CD4-positive, alpha-beta T cell treated with Interleukin-10 for 1 hour (primary cell): ENCODE results near the gene GRIP2.

ENCODE experiments used
- DNase-seq: peaks from one replicate; pipeline ENCODE4 v3.0.0-alpha.2; 2020

GRIP2 gene

DNA sequence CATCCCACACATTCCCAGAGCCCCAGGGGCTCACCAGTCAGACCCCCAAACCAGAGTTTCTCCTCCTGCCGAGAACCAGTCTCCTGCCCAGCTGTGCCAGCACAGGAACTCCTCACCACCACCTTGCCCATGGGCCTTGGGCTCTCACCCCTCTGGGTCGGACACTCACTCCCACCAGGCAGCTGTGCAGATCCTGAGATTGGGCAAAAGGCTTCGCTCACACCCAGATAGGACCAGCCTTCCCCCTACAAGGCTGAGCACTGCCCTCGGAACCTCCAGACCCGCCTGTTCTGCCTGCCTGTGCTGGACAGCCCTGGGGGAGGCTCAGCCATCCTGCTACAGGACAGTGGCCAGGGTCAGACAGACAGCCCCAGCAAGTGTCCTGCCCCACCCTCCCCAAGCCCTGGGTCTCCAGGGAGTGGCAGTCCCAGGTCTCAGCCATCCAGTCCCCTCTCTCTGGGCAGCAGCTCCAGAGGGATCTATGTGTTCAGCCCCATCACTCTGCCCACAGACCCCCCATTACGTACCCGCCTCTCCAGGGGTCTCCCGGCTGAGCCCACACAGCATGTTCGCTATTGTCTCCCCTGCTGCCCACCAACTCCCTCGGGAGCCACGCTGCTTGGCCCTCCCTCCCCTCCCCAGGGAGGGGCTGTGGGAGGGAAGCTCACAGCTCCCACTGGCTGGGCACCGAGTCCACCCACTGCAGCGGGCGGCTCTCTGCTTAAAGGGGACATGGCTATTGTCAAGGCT, at the start of gene GRIP2:
TSS of gene GRIP2 (minus strand) at position 601 of the 750 bp plus-strand sequence. CDS start at position 567, 34 bp downstream.
- DNase-seq: no peak

DNA sequence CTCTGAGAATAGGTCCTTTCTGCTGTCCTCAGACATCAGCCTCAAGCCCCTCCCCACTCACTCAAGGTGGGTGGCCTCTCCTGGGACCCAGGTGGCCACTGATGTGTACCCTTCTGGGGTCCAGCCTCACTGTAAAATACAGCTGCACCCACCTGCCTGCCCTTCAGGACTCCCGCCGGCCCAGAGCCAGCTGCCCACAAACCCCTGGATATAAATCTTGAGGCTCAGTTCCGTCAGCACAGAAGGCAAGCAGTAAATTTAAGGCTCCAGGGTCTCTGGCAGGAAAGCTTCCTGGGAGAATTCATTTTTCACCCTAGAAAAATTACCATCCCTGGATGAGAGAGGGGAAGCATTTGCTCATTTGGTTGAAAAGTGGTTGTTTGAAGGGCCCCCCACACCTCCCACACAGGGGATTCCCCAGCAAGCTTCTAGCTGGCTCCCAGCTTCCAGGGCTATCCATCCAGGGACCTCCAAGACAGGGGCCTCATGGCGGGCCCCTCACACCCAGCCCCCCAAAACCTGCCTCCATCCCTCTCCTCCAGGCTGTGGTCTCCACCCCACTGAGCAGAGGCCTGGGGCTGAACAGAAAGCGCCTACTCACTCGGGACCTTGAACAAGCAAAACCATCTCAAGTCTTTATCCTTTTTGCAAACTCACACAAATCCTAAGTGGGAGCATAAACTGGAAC, 48.4 kb upstream of the GRIP2 start:
- no peak for DNase-seq

DNA sequence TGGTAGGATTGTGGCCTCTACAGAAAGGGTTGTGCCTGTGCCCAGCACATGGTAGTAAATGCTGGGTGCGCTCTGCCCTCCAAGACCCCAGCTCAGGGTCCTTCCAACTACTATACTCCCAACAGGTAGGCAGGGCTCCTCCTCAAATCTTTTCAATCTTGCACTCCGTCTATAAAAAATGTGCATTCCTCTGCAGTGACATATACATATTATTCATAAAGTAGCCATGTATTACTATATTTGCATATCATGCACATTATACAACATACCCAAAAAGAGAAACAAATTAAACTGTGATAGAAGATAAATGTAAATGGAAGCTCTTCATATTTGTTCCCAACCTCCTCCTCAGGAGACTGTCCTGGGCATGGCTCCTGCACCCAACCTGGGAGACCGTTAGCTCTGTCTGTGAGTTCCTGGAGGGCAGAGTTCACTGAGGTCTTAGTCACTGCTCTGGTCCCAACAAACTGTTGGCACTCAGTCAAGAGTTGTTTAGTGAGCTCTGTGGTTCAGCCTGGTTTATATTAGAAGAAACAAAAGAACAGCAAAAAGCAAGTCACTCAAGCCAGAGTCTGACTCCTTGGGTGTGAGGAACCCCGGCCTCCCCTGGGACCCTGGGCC, 47.7 kb upstream of the GRIP2 start:
- no peak for DNase-seq

DNA sequence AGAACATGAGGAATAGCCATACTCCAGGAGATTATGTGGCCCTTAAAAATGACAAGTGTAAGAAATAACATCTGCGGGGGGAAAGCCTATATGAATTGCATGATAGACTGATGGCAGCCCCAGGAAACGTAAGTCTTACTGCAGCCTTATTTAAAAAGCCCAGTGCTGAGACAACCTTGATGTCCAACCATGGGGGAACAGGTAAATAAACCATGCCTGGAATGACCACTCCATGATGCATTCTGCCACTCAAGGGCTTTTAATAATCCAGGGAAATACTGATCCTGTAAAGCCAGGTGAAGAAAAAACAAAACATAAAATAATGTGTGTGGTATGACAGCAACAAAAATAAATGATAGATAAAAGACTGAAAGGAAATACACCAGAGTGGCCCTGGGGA, 46.5 kb upstream of the GRIP2 start:
- no peak for DNase-seq

DNA sequence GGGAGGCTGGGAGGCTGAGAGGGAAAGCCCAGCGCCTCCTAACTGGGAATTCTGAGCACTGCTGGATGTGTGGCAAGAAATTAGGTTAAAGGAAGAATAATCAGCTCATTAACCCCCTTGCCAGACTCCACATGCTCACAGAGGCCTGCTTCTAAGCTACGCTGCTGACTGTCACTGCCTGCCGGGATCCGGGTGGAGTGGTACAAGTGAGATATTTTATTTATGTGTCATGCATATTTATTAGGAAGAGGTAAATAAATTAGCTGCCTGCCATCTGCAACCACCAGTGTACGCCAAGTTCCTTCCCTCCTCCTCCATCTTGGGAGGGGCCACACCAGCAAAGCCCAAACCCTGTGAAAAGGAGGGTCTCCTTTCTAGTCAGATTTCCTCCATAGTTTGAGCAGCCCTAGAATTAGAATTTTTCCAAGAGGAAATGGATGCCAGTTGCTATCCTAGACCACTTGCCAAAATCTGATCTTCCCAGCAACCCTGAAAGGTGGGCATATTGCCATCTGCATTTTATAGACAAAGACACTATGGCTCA, 43.5 kb upstream of the GRIP2 start:
- DNase-seq: no peak

DNA sequence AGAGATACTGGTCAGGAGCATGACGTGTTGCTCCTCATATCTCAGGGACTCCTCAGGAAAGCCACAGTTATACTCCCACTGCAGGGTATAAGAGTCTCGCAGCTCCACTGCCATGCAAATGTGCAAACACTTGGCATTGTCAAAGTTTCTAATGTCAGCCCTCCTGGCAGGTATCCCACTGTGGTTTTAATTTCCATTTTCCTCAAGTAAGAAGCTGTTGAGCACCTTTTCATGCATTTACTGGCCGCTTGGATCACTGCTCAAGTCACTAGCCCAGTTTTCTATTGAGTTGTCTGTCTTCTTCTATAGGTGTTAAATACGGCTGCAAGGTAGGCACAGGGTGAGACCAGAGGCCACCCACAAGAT, 41.9 kb upstream of the GRIP2 start:
- no peak for DNase-seq

DNA sequence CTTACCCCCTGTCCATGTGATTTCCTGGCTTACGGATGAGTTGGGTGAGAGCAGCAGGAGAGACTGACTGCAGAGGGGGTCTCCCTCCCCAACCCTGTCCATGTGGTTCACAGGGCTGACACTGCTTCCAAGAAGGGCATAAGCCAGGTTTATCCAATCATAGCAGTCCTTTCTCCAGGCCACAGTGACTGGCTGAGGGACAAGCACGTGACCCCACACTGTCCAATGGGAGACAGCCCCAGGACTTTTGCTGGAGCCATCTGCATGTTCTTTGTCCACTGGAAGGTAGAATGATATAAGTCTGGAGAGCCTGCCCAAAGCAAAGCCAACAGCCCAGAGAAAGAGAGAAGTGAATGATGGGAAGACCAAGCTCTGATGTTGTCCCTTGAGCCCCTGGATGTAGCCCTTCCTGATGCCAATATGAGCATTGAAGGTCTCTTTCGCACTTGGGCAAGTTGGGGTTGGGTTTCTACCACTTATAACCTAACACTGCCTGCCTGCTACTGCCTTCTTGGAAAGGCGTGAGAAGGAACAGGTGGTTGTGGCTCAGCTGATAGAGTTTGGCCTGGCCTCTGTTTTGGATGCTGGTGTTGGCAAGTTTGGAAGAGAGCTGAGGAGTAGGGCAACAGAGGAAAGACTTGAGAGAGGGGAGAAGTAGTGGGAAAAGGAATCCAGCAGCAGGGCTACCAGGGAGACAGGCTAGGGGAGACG, 41.3 kb upstream of the GRIP2 start:
- DNase-seq: no peak

DNA sequence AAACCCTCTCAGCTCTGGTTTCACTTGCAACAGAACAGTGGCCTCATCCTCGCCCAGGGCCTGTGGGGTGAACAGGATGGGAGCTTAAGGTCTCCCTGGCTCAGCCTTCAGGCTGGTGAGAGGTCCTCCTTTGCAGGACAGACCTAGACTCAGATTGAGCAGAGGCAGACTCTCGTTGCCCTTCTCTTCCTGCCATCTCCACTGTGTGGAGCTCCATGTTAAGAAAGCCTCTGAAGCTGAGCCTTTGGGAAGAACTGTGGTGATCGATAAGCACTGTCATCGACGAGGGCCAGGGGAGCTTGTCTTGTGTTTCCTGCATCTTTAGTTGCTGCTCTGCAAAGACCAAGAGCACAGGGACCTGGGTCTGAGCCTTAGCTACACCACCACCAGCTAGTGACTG, 37.8 kb upstream of the GRIP2 start:
- DNase-seq: no peak

DNA sequence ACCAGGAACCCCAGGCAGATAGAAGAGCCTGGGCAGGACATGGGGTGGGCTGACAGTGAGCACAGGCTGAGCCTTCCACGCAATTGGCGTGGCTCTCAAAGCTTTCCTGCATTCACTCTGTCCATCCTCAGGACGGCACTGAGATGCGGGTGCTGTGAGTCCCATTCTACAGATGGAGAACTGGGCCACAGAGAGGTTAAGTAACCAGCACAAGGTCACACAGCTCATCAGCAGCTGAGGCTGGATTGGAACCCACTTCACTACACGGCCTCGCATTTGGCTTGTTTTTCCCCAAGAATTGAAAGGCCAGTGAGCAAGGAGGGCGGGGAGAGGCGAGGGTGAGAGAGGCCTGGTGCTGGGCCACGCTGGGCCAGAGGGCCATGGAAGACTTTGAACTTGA, 36.0 kb upstream of the GRIP2 start:
- DNase-seq: no peak

DNA sequence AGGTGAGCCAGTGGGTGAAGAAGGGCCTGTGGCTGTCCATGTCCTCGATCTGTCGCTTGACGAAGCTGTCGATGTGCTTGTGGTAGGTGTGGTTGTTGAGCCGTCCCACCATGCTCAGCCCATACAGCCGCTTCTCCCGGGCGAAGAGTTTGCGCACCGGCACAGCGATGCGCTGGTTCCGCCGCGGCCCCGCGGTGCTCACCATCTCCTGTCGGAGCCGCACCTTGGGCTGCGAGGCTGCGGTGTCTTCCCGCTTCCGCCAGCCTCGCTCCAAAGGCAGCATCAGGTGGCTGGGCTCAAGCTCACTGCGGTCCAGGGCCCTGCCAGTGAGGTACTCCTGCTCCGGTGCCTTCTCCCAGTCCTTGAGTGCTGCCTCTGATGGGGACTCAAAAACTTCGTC, 34.0 kb upstream of the GRIP2 start:
- no peak for DNase-seq

DNA sequence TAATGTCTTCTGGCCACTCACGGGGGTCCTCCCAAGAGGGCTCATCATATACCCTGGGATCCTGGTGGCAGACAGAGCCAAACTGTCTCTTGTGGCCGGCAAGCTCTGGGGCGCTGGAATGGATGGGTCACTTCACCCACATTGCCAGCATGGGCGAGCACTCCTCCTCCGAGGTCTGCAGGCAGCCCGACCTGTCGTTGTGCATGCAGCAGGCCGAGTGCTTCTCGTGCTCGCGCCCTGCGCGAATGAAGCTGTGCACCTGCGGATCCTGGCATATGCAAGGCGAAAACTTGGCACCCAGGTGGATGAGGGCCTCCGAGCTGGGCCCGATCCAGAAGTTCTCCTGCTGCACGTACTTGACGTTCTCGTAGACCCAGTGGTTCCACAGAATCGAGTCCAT, 33.6 kb upstream of the GRIP2 start:
- no peak for DNase-seq

DNA sequence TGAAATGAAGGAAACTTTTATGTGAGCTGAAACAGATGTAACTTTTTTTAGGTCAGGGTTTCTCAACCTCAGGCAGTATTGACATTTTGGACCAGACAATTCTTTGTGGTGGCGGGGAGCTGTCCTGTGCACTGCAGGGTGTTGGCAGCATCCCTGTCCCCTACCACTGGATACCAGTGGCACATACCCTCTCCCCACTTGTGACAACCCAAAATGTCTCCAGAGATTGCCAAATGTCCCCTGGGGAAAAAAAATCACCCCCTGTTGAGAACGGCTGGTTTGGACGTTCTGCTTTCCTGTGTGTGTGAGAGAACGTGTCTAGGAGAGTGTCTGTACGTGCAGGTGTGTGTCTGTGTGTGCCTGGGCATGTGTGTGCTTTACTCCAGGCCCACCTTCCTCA, 30.7 kb upstream of the GRIP2 start:
- DNase-seq: no peak

DNA sequence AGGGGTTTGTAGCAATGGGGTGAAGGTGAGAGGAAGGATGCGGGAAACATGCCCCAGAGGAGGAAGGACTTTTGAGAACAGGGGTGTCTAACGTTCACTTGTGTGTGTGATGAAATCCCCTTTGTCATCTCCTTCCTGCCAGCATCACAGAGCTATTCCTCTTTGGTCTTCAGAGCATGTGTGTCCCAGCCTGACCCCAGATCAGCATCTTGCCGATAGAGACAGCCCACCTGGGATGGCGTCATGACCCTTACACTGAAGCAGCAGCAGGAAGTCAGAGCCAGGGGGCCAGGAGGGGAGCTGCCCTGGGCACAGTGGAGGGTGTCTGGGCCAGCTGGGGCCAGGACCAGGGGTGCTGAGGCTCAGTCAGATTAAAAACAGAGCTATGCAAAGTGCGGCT, 29.9 kb upstream of the GRIP2 start:
- DNase-seq: no peak

DNA sequence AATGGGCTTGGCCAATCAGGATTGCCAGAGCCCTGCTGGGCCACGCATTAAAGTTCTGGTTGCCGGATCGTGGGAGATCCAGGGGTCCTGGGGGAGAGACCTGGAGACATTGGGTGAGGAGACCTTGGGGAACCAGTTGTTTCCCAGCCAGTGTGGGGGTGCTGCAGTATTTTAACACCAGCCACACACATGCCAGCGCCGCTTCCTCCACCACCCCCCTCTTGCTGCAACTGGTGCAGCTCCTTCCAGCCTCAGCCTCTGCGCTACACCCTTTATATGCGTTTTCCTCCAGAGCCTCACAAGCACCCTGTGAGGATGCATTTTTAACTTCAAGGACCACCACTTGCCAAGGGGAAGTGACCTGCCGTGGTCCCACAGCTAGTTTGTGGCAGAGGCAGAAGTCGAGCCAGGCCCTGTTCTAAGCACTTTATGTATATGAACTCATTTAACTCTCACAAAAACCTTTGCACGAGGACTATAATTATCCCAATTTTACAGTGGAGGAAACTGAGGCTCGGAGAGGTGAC, 29.4 kb upstream of the GRIP2 start:
- DNase-seq: no peak

DNA sequence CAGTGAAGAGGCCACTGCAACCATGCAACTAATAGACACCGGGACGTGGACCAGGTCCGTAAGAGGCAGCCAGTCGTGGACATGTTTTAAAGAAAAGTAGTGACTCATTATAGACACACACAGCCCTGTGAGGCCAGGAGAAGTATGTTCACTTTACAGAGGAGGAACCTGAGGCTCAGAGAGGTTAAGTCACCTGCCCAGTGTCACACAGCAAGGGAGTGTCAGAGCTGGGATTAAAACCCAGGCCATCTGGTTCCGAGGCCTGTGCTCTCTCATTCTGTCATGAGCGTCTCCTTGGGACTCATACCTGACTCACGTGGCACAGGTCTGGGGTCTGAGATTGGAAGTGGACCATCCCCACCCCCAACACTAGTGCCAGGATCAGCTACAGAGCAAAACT, 28.1 kb upstream of the GRIP2 start:
- DNase-seq: no peak

DNA sequence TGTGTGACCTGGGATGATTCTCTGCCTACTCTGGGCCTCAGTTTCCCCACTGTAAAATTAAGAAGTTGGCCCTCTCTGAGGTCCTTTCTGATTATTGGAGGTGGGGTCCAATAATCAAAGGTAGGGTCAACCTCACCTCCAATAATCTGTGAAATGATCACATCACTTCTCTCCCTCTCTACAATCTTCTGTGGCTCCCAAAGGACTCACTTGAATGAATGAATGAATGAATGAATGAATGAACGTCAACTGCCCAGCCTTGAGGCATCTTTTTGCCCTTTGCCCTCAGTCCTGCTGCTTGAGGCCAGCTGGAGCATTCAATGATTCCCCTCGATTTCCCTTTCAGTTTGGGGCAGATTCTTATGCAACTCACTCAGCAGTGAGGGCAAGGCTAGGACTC, 26.7 kb upstream of the GRIP2 start:
- no peak for DNase-seq

DNA sequence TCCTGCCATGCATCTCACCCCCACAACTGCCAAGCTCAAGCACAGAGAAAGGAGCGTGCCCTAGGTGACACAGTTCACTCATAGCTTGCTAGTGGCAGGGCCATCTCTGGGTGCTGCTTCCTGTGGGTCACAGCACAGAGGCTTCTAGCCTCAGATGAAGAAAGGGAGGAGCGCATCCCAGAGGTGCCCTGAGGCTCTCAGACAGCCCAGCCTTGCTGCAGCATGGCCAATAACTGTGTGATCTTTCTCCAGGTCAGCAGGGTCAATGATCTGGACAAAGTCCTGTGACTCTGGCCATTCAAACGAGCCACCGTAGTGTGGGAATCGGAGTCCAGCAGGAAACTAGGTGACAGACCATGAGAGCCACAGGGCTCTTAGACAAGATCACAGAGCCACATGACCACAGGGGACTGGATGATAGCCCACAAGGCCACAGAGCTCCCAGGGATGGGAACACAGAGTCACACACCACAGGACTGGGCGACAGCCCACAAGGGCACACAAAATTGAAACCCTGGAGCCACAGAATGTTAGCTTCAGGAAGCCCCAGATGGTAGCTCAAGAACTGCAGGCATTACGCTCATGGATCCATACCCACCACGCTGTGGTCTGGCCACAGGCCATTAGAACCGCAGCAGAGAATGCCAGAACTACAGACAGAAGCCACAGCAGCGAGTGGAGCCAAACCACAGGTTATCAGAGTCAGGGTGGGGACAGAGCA, 25.9 kb upstream of the GRIP2 start:
- no peak for DNase-seq

DNA sequence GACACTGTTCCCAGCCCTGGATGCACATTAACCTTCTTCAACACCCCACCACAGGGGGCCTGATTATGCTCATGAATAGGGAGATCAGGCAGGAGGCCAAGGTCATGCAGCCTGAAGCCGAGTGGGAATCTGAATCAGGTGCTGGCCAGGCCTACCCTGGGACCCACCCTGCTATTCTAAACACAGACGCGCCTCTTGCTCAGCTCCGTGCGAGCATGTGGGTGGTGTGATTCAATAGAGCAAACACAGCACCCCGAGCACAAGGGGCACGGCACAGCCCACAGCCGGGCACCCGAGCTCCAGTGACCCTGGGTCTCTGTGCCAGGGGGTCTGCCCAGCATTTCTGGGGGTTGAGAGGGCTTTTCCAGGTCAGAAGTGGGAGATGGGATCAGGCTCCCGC, 24.6 kb upstream of the GRIP2 start:
- no peak for DNase-seq

DNA sequence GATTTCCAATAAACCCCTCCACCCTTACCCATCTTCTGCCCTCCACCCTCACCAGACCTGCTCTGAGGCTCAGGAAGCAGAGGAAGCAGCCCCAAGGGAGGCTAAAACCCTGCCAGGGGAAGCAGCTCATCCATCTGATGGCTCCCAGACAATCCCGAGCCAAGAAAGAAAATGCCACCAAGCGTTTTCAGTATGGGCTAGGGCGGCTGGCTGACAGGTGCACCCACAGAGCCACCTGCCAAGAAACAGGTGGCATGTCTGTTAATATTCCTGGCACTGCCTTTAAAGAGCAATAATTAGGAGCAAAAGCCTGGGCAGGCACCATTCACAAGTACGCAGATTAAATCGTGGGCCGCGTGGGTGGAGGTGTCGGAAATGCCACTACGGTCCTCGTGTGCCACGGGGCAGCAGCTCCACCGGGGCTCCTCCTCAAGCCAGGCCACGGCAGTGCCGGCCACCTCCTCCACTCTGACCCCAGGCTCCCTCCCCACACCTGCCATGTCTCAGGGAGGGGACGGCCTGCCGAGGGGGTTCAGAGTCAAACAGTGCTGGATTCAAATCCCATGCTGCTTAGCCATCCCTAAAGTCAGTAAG, 23.9 kb upstream of the GRIP2 start:
- no peak for DNase-seq

DNA sequence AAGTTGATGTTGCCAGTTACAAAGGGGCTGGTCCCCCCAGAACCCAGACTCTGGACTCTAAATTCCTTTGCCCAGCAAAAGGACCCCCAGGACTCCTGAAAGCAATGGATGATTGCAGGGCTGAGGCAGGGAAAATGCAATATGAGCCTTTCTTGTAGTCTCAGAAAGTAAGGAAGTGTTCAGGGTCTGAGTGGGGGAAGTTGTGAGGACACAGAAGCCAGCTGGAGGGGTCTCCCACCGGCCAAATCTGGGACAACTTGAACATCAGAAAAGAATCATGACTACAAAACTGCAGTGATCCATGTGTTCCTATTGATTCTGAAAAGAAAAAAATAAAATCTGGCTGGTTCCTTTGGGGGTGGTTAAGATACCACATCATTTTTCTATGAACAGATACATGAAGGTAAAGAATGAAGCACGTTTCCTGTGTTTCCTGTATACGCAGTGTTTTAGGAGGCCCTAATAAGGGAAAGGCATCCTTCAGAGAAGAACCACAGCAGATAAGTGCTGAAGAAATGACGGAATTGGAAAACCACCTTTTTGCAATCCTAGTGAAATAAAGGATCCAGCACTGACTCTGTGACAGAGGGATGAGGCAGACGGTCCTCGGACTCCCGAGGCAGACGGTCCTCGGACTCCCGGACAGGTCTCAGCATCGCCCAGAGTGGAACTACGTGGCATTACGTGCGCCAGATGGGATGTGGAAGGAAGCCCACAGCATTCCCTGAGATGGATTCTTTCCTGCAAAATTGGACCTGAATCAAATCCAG, 22.2 kb upstream of the GRIP2 start:
- no peak for DNase-seq
